GM19328 (cell line): Measurements from ENCODE around the gene FOXD4.
A peak's percentile ranks its signal among the peaks of the same experiment; 100 is the strongest.
"Not testable (repeated sequence)": the region's sequence is repeated elsewhere in the genome, so short reads cannot be mapped to it uniquely, and the experiment has no call there.

ENCODE experiments used
- ATAC-seq: cut with Tn5 transposase; IDR thresholded peaks from one replicate; pipeline ENCODE4 v1.9.1; 2021; ENCODE audit warnings: mild to moderate bottlenecking, moderate library complexity; ENCODE audit not compliant: unreplicated experiment

Gene FOXD4

DNA sequence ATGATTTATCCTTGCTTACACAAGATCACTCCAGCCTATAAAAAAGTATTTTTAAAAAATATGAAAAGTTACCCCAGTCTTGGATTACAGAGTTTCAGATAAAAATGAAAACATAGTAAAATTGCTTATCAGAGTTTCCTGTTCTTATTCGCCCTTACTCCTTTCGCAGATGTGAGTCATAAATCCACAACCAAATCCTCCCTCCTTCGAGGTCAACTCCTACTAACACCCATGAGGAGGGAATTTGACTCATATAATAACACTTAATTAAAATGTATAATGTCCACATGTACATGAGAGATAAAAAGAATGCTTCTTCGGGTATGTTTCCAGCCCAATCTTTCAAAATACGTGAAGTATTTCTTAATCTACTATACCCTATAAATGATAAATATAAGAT, 23.9 kb downstream of the FOXD4 start:
- ATAC-seq: not testable (repeated sequence)

DNA sequence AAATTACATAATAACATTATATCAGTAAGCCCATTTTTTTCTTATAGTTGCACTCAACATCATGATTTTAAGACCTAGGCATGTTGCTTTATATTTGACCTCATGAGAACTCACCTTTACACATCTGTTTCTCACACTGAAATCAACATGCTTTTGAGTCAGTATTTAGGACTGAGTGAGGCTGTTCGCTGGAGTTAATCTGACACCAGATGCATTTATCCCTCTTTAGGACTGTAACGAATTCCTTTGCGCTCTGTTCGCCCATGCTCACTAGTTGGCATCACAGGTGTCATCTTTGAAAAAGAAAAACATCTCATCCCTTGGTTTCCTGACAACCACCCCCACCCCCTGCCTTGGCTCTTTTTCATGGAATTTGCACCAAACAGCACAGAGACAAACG, 24.3 kb downstream of the FOXD4 start:
- ATAC-seq: not testable (repeated sequence)

DNA sequence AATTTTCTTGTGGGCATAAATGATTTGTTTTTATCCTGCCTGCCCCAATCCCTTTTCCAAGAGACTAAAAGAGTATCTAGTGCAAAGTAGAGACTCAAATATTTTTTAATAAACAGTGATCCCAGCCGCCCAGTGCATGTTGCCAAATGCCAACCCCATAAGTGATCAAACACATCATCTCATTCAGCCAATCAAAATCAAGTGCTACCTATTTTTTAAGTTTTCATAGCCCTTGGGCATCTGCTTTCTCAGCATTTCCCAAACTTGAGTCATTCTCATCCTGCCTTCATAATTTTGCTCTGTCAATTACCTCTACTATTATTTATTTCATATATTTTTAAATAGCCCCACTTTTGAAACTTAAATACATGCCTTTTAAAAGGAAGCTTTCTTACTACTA, 27.4 kb downstream of the FOXD4 start:
- not testable (repeated sequence) for ATAC-seq

DNA sequence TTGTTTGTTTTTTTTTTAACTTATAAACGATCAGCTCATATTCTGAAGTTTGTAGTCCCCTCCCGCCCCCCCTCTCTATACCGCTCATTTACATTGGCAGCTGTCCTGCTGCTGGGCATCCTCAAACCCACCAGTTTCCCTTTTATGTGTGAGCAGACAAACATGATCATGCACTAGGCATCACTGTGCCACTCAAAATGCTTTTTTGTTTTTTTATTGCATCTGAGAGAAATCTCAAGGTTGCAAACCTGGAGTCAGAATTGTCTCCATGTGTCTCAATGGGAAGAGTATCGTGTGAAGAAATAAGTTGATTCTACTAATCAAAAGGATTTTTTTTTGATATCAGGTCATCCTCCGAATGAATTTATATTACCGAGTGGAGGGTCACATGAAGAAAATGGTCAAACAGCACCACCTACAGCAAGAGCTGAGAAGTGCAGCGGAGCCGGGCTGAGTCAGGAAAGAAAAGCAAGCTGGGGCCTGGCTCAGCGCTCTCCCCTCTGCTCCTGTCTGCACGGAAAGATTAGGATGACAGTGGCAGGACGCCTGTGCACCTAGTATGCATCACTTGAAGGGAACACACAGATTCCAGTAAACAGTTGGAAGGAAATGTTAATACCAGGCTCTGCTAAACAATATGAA, 29.7 kb downstream of the FOXD4 start:
- peak; percentile 60 for ATAC-seq

GRCh38 chr9:87860-88259, 30.4 kb downstream of the FOXD4 start:
- not testable (repeated sequence) for ATAC-seq

DNA sequence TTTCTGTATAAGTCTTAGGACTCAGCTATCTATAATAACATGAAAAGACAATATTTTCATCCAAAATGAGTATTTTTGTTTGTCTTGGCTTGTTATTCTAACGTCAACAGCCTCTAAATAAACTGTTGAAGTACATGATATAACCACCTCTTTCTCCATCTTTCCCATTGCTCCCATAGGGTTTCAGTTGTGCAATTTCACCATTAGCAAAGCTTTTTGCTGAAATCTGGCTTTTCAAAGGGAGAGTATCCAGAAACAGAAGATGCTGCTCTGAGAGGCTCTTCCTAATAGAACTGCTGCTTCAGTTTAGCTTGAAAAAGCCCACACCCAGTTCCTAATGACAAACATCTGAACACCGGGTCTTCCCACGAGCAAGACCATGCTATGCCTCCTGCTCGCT, 31.1 kb downstream of the FOXD4 start:
- not testable (repeated sequence) for ATAC-seq

DNA sequence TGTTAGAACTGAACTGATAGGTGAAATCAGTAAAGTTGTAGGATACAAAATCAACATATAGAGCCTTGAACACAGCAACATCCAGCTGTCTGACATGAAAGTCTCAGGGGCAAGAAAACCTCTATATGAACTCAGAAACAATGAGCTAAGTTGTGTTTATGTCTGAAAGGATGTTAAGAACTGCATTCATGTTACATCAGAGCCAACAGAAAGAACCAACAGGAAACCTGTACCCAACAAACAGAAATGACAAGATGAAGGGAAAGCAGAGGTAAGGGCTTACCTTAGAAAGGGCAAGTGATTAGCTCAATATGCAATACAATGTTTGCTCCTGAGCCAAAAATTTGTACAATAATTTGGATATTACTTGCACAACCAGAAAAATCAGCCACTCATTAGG, 31.5 kb downstream of the FOXD4 start:
- ATAC-seq: not testable (repeated sequence)

DNA sequence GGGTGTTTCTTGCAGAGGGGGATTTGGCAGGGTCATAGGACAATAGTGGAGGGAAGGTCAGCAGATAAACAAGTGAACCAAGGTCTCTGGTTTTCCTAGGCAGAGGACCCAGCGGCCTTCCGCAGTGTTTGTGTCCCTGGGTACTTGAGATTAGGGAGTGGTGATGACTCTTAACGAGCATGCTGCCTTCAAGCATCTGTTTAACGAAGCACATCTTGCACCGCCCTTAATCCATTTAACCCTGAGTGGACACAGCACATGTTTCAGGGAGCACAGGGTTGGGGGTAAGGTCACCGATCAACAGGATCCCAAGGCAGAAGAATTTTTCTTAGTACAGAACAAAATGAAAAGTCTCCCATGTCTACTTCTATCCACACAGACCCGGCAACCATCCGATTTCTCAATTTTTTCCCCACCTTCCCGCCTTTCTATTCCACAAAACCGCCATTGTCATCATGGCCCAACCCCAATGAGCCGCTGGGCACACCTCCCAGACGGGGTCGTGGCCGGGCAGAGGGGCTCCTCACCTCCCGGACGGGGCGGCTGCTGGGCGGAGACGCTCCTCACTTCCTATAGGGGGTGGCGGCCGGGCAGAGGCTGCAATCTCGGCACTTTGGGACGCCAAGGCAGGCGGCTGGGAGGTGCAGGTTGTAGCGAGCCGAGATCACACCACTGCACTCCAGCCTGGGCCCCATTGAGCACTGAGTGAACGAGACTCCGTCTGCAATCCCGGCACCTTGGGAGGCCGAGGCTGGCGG, 35.1 kb downstream of the FOXD4 start:
- ATAC-seq: not testable (repeated sequence)

- ATAC-seq: not testable (repeated sequence)
Measured at GRCh38 chr9:78333-78732, 39.9 kb downstream of the FOXD4 start.

DNA sequence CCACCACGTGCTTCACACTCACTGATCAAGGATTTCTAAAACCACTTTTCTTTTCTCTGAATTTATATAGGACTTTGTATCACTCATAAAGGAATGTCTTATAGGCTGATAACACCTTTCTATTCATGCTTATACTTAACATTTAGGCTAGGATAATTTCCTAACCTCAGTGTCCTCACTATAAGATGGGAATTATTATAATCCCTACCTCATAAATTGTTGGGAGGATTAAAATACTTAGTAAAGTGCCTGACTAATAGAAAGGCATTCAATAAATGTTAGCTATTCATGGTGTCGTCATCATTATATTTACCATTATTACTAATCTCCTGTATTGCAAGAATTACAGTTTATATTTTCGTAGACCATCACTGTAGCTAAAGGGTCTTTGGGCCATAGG, 41.8 kb downstream of the FOXD4 start:
- ATAC-seq: not testable (repeated sequence)

DNA sequence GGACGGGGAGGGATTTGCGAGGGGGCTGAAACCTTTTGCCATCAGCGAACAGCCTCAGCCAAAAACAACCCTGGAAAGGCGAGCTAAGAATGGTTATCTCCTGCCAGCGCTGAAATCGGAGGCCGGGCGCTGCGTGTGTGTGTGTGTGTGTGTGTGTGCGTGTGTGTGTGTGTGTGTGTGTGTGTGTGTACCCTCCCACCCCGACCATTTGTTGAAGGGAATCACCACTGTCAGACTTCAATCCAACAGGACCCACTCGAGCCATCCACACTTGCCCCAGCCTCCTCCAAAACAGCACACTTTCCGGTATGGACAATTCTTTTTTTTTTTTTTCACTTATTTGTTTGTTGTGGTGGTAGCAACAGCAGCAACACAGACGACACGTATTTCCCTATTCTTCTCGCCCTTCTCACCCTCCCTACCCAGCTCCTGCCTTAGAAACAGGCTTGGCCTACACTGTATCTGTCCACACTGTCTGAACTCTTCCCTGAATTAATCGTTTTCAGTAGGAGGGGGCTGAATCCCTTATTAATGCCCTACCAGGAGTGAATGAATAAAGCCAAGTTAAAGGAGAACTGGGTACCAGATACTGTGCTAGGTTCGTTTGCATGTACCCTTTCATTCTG, 44.2 kb downstream of the FOXD4 start:
- ATAC-seq: not testable (repeated sequence)

- ATAC-seq: not testable (repeated sequence)
Measured at GRCh38 chr9:73076-73899, 44.9 kb downstream of the FOXD4 start.
